ENCODE data around the gene JMJD4. TPM values are rescaled to one million over a fixed set of nuclear protein-coding genes. Genes with fewer than 3 reads are reported as not detected.
A peak's percentile ranks its signal among the peaks of the same experiment; 100 is the strongest.

Gene JMJD4
- total RNA-seq, 1 experiment from 2014 or later: 14.3 TPM

GRCh38 chr1:227735539-227736285, 610 bp upstream of the JMJD4 start:
- Histone ChIP-seq H3K36me3 (ENCODE audit: control insufficient read depth in 1 of 2, insufficient read depth in 2 of 2, low read length in 2 of 2) (peaks cover 3 to 16% of the 10 kb centered on the region in 2 experiments; a peak in 3 of 4 replicates), H3K27me3 (ENCODE audit: insufficient read depth, low read length) (no peaks in the 10 kb centered on the region), H3K4me3 (replicated peaks in 1 of 2; ENCODE audit: low read depth in 1 of 2, low read length in 2 of 2) (peak overlapping the region; percentile 81 to 98), H3K9ac (ENCODE audit: low read length) (peak overlapping the region; percentile 90), H3K27ac (ENCODE audit: low read depth, low read length) (peak overlapping the region; percentile 81; the same call in 1 of the 2 replicates), H3K4me2 (ENCODE audit: low read length) (peak overlapping the region; percentile 90), H4K20me1 (ENCODE audit: insufficient read depth) (no peaks in the 10 kb centered on the region), H2AFZ (ENCODE audit: low read depth, low read length, poor library complexity, severe bottlenecking) (peak overlapping the region; percentile 54), H3K79me2 (ENCODE audit: insufficient read depth, low read length) (peaks cover 79% of the 10 kb centered on the region), H3K4me1 (ENCODE audit: control insufficient read depth in 1 of 2, insufficient read depth in 2 of 2, low read length in 2 of 2) (peaks cover 11 to 19% of the 10 kb centered on the region in 2 experiments), H3K9me3 (ENCODE audit: control insufficient read depth in 1 of 2, insufficient read depth in 1 of 2, low read depth in 1 of 2, low read length in 2 of 2) (no peaks in the 10 kb centered on the region), H3K9me2 (ENCODE audit: insufficient read depth) (no peaks in the 10 kb centered on the region)
- peak; percentile 64 for ATAC-seq
- BruUV-seq (replicated peaks): no TSS peak
- intact Hi-C loops (cut with micrococcal nuclease): loop anchor here (2.0 kb wide), 1 partner anchor 211 kb away; the partner anchor contains the start of gene WNT9A
- ChIA-PET CTCF (no interaction called here), RAD21 (ENCODE audit: low non-redundant PET in 1 of 2, low total read pairs in 2 of 2, uncharacterized antibody in 2 of 2, unreplicated experiment in 2 of 2) (interaction anchor here in 1 of 2 experiments (0.8 kb wide), 1 partner anchor 218 kb away, joined by 3 read pairs; no protein-coding TSS in a partner anchor), POLR2A (no interaction called here)
- DNase-seq (ENCODE audit: low read depth, low spot score): no peak
- no peak for TF ChIP-seq ELF1 (IDR thresholded peaks at IDR 0.05; ENCODE audit: borderline replicate concordance, low read depth)
- no peak for TF ChIP-seq ZNF274 (IDR thresholded peaks at IDR 0.05; ENCODE audit: low read depth, low read length)
- TF ChIP-seq YY1 (IDR thresholded peaks at IDR 0.05; ENCODE audit: extremely low read depth, insufficient replicate concordance, low read depth, low read length): no peak
- no peak for TF ChIP-seq POLR2AphosphoS5 (IDR thresholded peaks at IDR 0.05; ENCODE audit: low read depth, low read length)
- TF ChIP-seq CTCF (IDR thresholded peaks at IDR 0.05 in 2 of 3, conservative IDR thresholded peaks at IDR 0.05 in 1 of 3; ENCODE audit: borderline replicate concordance in 1 of 3, insufficient read depth in 1 of 3, low read depth in 2 of 3, low read length in 2 of 3): no peak
- no peak for TF ChIP-seq REST (IDR thresholded peaks at IDR 0.05; ENCODE audit: low read depth)
- no peak for TF ChIP-seq EGR1 (IDR thresholded peaks at IDR 0.05; ENCODE audit: low read depth)
- no peak for TF ChIP-seq EZH2 (IDR thresholded peaks at IDR 0.05)
- no peak for TF ChIP-seq ZFX (IDR thresholded peaks at IDR 0.05)
- TF ChIP-seq RAD21 (IDR thresholded peaks at IDR 0.05; ENCODE audit: low read depth): no peak
- TF ChIP-seq SP1 (IDR thresholded peaks at IDR 0.05; ENCODE audit: low read depth): no peak
- TF ChIP-seq JUND (IDR thresholded peaks at IDR 0.05): no peak
- no peak for TF ChIP-seq CBX3 (IDR thresholded peaks at IDR 0.05; ENCODE audit: low read depth)
